HepG2 (cell line): ENCODE measurements around the gene PIGL. TPM values are rescaled to one million over a fixed set of nuclear protein-coding genes. Genes with fewer than 3 reads are reported as not detected.

Experiments used
- ATAC-seq: fragments of 200-7000 bp; cut with Tn5 transposase; 3 replicates; pipeline ENCODE4 v1.9.1; 2020; ENCODE audit warnings: mild to moderate bottlenecking, moderate library complexity
- BruUV-seq: library from RNA; stranded (reverse); fragments of 400-500 nt; replicated peaks from 2 replicates; lab custom pipeline; 2021; lab: Mats Ljungman, UMichigan
- CTCF ChIA-PET: fragments of 300-600 bp; formaldehyde crosslinking; extraction: SDS; loops from one replicate; lab custom pipeline; 2021; ENCODE audit warnings: low total read pairs, inconsistent platforms, low intra/inter-chr PET ratio; lab: Yijun Ruan, JAX
- POLR2A ChIA-PET: fragments of 350-600 bp; sonication (Branson Sonifier 250); formaldehyde crosslinking; loops from one replicate; lab custom pipeline; 2020; ENCODE audit warnings: antibody characterized with exemption, inconsistent platforms; lab: Yijun Ruan, JAX
- DNase-seq: peaks from one replicate; pipeline ENCODE4 v3.0.0-alpha.2; 2015; ENCODE audit warnings: low spot score
- FAIRE-seq: peaks from 3 replicates; lab custom pipeline; 2011; peaks lifted over from hg19 to GRCh38; lab: Jason Lieb, UNC
- H2AFZ ChIP-seq: one replicate; pipeline ENCODE4 v1.6.1; 2011; ENCODE audit warnings: low read length, inconsistent platforms
- H3K27ac ChIP-seq: fragments of 300-600 bp; 3 replicates; pipeline ENCODE4 v1.8.0; 2011; ENCODE audit warnings: mixed run types, mild to moderate bottlenecking, mixed read lengths, low read length, inconsistent platforms; ENCODE audit not compliant: insufficient read depth; ENCODE audit errors: extremely low read length
- H3K27me3 ChIP-seq, 2 experiments: fragments of 200-600 bp in 1 of 2; 2 replicates in 1 of 2; 3 replicates in 1 of 2; pipeline versions ENCODE4 v1.6.0 to v1.8.0; 2011; ENCODE audit warnings: low read length in 2 of 2, mild to moderate bottlenecking in 2 of 2, moderate library complexity in 2 of 2, inconsistent platforms in 1 of 2; ENCODE audit not compliant: insufficient read depth in 2 of 2, control insufficient read depth in 1 of 2
- H3K36me3 ChIP-seq, 2 experiments: fragments of 200-600 bp in 1 of 2; replicated peaks in 1 of 2; 2 replicates in 1 of 2; 3 replicates in 1 of 2; pipeline versions ENCODE4 v1.5.1 to v1.8.0; 2011; ENCODE audit warnings: low read length in 2 of 2, inconsistent platforms in 1 of 2; ENCODE audit not compliant: insufficient read depth in 2 of 2, control insufficient read depth in 1 of 2
- H3K4me1 ChIP-seq: 2 replicates; pipeline ENCODE4 v1.5.1; 2012; ENCODE audit warnings: low read length, inconsistent platforms; ENCODE audit not compliant: insufficient read depth
- H3K4me2 ChIP-seq: 2 replicates; pipeline ENCODE4 v1.6.0; 2011; ENCODE audit warnings: low read depth, low read length, inconsistent platforms
- H3K4me3 ChIP-seq, 3 experiments: fragments of 200-600 bp in 1 of 3; sonication (generic), shearing (Covaris generic) in 1 of 3; replicated peaks in 1 of 3; 2 replicates each; pipeline ENCODE4 v1.5.1; 2011 to 2016; ENCODE audit warnings: low read length in 3 of 3, inconsistent platforms in 2 of 3, low read depth in 2 of 3, mild to moderate bottlenecking in 2 of 3, control low read depth in 1 of 3, mixed read lengths in 1 of 3; ENCODE audit not compliant: insufficient read depth in 1 of 3
- H3K79me2 ChIP-seq: one replicate; pipeline ENCODE4 v1.6.1; 2011; ENCODE audit warnings: low read length, inconsistent platforms; ENCODE audit not compliant: insufficient read depth
- H3K9ac ChIP-seq: 2 replicates; pipeline ENCODE4 v1.6.0; 2011; ENCODE audit warnings: mild to moderate bottlenecking, low read depth, low read length, inconsistent platforms; ENCODE audit not compliant: insufficient read depth
- H3K9me3 ChIP-seq: 2 replicates; pipeline ENCODE4 v1.5.1; 2012; ENCODE audit warnings: mild to moderate bottlenecking, low read length
- H4K20me1 ChIP-seq: 2 replicates; pipeline ENCODE4 v1.6.0; 2011; ENCODE audit warnings: inconsistent platforms, mild to moderate bottlenecking, low read length, moderate library complexity; ENCODE audit not compliant: insufficient read depth
- ASH2L ChIP-seq: fragments of 300-600, 200-600 bp; sonication (generic); IDR thresholded peaks from 2 replicates; pipeline ENCODE4 v1.7.0; 2017; ENCODE audit warnings: low read depth, mild to moderate bottlenecking, moderate library complexity, mixed read lengths, low read length; ENCODE audit not compliant: insufficient read length
- DZIP1 ChIP-seq: sonication (generic); formaldehyde crosslinking; IDR thresholded peaks from 2 replicates; pipeline ENCODE4 v1.5.0; 2020; ENCODE audit warnings: mild to moderate bottlenecking, missing genetic modification reagents
- ESRRA ChIP-seq: sonication (generic); formaldehyde crosslinking; IDR thresholded peaks from 2 replicates; pipeline ENCODE4 v1.5.1; 2020; ENCODE audit warnings: mild to moderate bottlenecking, low read depth, missing genetic modification reagents
- LRRFIP1 ChIP-seq: sonication (generic); formaldehyde crosslinking; conservative IDR thresholded peaks from 2 replicates; pipeline ENCODE4 v1.4.0; 2020; ENCODE audit warnings: missing genetic modification reagents
- NBN ChIP-seq: fragments of 450-650 bp; conservative IDR thresholded peaks from 2 replicates; pipeline ENCODE4 v1.6.1; 2017
- NFIC ChIP-seq: IDR thresholded peaks from 2 replicates; pipeline ENCODE4 v1.6.1; 2012; ENCODE audit warnings: mild to moderate bottlenecking, low read length, inconsistent platforms
- SKI ChIP-seq: fragments of 450-650 bp; IDR thresholded peaks from one replicate; pipeline ENCODE4 v1.6.1; 2018; ENCODE audit warnings: mild to moderate bottlenecking; ENCODE audit not compliant: partially characterized antibody
- TGIF2 ChIP-seq: IDR thresholded peaks from 2 replicates; pipeline ENCODE4 v1.6.1; 2016; ENCODE audit warnings: control low read depth, missing compliant biosample characterization
- ZIK1 ChIP-seq: sonication (generic); formaldehyde crosslinking; IDR thresholded peaks from 2 replicates; pipeline ENCODE4 v1.5.0; 2020; ENCODE audit warnings: mild to moderate bottlenecking, low read depth, missing genetic modification reagents, borderline replicate concordance
- ZNF275 ChIP-seq: sonication (generic); formaldehyde crosslinking; IDR thresholded peaks from 2 replicates; pipeline ENCODE4 v1.8.0; 2022; ENCODE audit warnings: missing genetic modification reagents, mild to moderate bottlenecking, inconsistent platforms, borderline replicate concordance
- ZNF333 ChIP-seq: sonication (generic); formaldehyde crosslinking; IDR thresholded peaks from 2 replicates; pipeline ENCODE4 v1.4.0; 2020; ENCODE audit warnings: mild to moderate bottlenecking, missing genetic modification reagents, borderline replicate concordance
- ZNF580 ChIP-seq: IDR thresholded peaks from 2 replicates; pipeline ENCODE4 v1.6.1; 2016; ENCODE audit warnings: low read depth, borderline replicate concordance
- WGBS: methylation state at CpG from one replicate; pipeline ENCODE4 v1.1.6; 2017; ENCODE audit warnings: low lambda C conversion rate; 5-methylcytosine and 5-hydroxymethylcytosine counted together
- in situ Hi-C: cut with HindIII; loops from 2 replicates; pipeline ENCODE4 v1.10.0; 2017; ENCODE audit warnings: low pct_unique_long_range_greater_than_20kb; ENCODE audit not compliant: extremely low pct_ligation_motif_present
- intact Hi-C: fragments of 100-400 bp; cut with micrococcal nuclease; formaldehyde crosslinking; loops from one replicate; pipeline ENCODE4 v1.10.0; 2022; ENCODE audit not compliant: unreplicated experiment
- polyA plus RNA-seq, 8 experiments: library from polyadenylated mRNA; depleted of rRNA in 3 of 8; stranded (reverse) in 7 of 8; unstranded in 1 of 8; fragments of >200 nt; fragmentation: Illumina TruSeq in 4 of 8; extraction: Trizol in 4 of 8; gene quantifications; 2 replicates each; pipeline versions ENCODE4 v1.2.1 to v1.2.3, GENCODE V29; 2011 to 2016; ENCODE audit warnings: low read depth in 4 of 8, missing spikeins in 1 of 8, mixed read lengths in 1 of 8; ENCODE audit not compliant: insufficient read depth in 1 of 8
- total RNA-seq, 5 experiments: library from RNA; depleted of rRNA; stranded (reverse); fragments of >200 nt; fragmentation: Illumina TruSeq; extraction: Trizol; gene quantifications; 2 replicates each; pipeline ENCODE4 v1.2.3, GENCODE V29; 2016; ENCODE audit warnings: low read depth in 1 of 5

PIGL gene
- total and polyA plus RNA-seq, 2 of the 13 experiments (the other 11 are each of a cell fraction or from before 2014, with no cell fraction given): 28.5 to 63.8 TPM

DNA sequence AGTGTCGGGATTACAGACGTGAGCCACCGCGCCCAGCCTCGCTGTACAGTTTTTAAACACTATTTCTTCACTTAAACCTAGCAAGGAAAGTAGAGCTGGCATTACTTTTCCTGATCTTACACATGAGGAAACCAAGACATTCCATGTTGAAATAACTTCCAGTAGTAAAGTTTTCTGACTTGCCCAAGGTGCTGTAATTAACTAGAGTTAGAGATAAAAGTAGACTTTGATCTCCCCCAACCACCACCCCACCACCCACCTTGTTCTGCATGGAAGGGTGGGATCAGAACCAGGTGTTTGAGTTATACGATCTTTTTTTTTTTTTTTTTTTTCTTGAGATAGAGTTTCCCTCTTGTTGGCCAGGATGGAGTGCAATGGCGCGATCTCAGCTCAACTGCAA lies 89.2 kb downstream of the PIGL start:
- H3K9ac ChIP-seq: no peak overlapping the region
- ChIA-PET POLR2A (interaction anchor here (1.5 to 11.1 kb wide), 4 partner anchors 9 to 132 kb away, joined by 4 to 111 read pairs (median 16); partner anchors contain the start of gene UBB), CTCF (no interaction called here)
- FAIRE-seq (no peak), DNase-seq (no peak), ATAC-seq (no peak)
- H3K4me2 ChIP-seq: no peak overlapping the region
- no peak overlapping the region for H3K4me3 ChIP-seq
- no peaks in the 10 kb centered on the region for H3K9me3 ChIP-seq
- WGBS: 83% methylated on average over 8 of the region's 8 CpGs
- TF ChIP-seq ZNF333 (CRISPR knock-in tag) (no peak), TGIF2 (CRISPR knock-in tag) (no peak), NFIC (no peak), ZNF275 (CRISPR knock-in tag) (no peak), SKI (no peak), ESRRA (no peak), LRRFIP1 (CRISPR knock-in tag) (no peak), ZIK1 (no peak), NBN (no peak), ZNF580 (no peak), DZIP1 (no peak), ASH2L (no peak)
- H3K79me2 ChIP-seq: no peaks in the 10 kb centered on the region
- in situ Hi-C loops: no loop called here
- H3K4me1 ChIP-seq: peaks cover 82% of the 10 kb centered on the region
- H2AFZ ChIP-seq: no peak overlapping the region
- H3K36me3 ChIP-seq: peaks cover 0 to 5% of the 10 kb centered on the region in 2 experiments; a peak in 1 of 5 replicates
- no peaks in the 10 kb centered on the region for H3K27me3 ChIP-seq
- no peak overlapping the region for H3K27ac ChIP-seq
- intact Hi-C loops: no loop called here
- no peaks in the 10 kb centered on the region for H4K20me1 ChIP-seq
- BruUV-seq: no TSS peak
